Esophagus (tissue), 2 donors: ENCODE data around the gene QPCT. TPM values are rescaled to one million over a fixed set of nuclear protein-coding genes. Genes with fewer than 3 reads are reported as not detected.

ENCODE experiments used
- H3K27ac ChIP-seq, 2 donors: one replicate each; pipeline ENCODE4 v1.5.1; 2013; ENCODE audit warnings: low read depth in 2 of 2, mild to moderate bottlenecking in 2 of 2, inconsistent platforms in 1 of 2, low read length in 1 of 2, moderate library complexity in 1 of 2
- H3K27me3 ChIP-seq, 2 donors: one replicate each; pipeline ENCODE4 v1.6.1; 2013; ENCODE audit warnings: low read length in 2 of 2, control low read depth in 1 of 2, mild to moderate bottlenecking in 1 of 2; ENCODE audit not compliant: insufficient read depth in 2 of 2, control insufficient read depth in 1 of 2
- H3K36me3 ChIP-seq, 2 donors: one replicate each; pipeline ENCODE4 v1.6.1; 2013; ENCODE audit warnings: low read length in 1 of 2; ENCODE audit not compliant: control insufficient read depth in 2 of 2, insufficient read depth in 2 of 2
- H3K4me1 ChIP-seq, 2 donors: one replicate each; pipeline ENCODE4 v1.6.1; 2013; ENCODE audit warnings: low read length in 1 of 2; ENCODE audit not compliant: control insufficient read depth in 2 of 2, insufficient read depth in 2 of 2
- H3K4me3 ChIP-seq, 2 donors: one replicate each; pipeline ENCODE4 v1.5.1; 2013; ENCODE audit warnings: low read length in 2 of 2, mild to moderate bottlenecking in 2 of 2, low read depth in 1 of 2, moderate library complexity in 1 of 2
- H3K9me3 ChIP-seq, 2 donors: one replicate each; pipeline ENCODE4 v1.6.1; 2013; ENCODE audit warnings: mild to moderate bottlenecking in 2 of 2, low read depth in 1 of 2, low read length in 1 of 2, moderate library complexity in 1 of 2; ENCODE audit not compliant: control insufficient read depth in 2 of 2, insufficient read depth in 1 of 2
- WGBS, 2 donors: extraction: QIAGEN DNeasy Blood & Tissue Kit; methylation state at CpG; one replicate each; pipeline ENCODE4 v1.1.7; 2013; 5-methylcytosine and 5-hydroxymethylcytosine counted together
- polyA plus RNA-seq, 2 donors: library from polyadenylated mRNA; stranded (reverse); fragments of 200-250 nt; gene quantifications; one replicate each; pipeline ENCODE4 v1.2.3, GENCODE V29; 2013
- donor health status: healthy with polysubstance abuse.
- donor health status: Bipolar disorder and iron deficiency.

QPCT gene
- polyA plus RNA-seq, 2 donors = 1.2 to 1.8 TPM

- H3K27me3 ChIP-seq = no peaks in the 10 kb centered on the region
- no peaks in the 10 kb centered on the region for H3K9me3 ChIP-seq
- no peaks in the 10 kb centered on the region for H3K36me3 ChIP-seq
- H3K4me3 ChIP-seq = no peak overlapping the region
- H3K27ac ChIP-seq = no peak overlapping the region
- 44 to 57% methylated on average over 2 of the region's 2 CpGs for WGBS, 2 donors
- no peaks in the 10 kb centered on the region for H3K4me1 ChIP-seq
Measured at GRCh38 chr2:37307500-37307899, 36.9 kb upstream of the QPCT start.

DNA sequence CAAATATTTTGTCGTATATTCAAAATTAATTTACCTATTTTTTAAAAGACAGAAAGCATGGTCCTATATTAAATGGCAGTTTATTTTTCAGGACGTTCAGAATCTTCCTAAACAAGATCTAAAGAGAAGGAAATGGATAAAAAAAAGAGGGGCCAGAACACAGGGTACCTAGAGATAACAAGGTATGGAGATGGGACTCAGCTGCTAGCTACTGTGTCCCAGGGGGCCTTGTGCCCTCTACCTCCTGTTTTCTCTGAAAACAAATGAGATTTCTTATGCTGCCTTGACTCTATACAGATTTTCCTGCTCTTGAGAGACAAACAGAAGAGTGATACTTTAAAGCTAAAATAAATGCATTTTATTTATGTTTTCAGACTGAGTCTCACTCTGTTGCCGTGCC, 29.1 kb upstream of the QPCT start:
- no peaks in the 10 kb centered on the region for H3K4me1 ChIP-seq
- H3K27me3 ChIP-seq = no peaks in the 10 kb centered on the region
- WGBS, 2 donors = 90% methylated on average over 3 of the region's 3 CpGs
- no peak overlapping the region for H3K4me3 ChIP-seq
- no peaks in the 10 kb centered on the region for H3K36me3 ChIP-seq
- no peaks in the 10 kb centered on the region for H3K9me3 ChIP-seq
- H3K27ac ChIP-seq = no peak overlapping the region

- H3K9me3 ChIP-seq = no peaks in the 10 kb centered on the region
- no peaks in the 10 kb centered on the region for H3K4me1 ChIP-seq
- no peak overlapping the region for H3K4me3 ChIP-seq
- no peaks in the 10 kb centered on the region for H3K36me3 ChIP-seq
- H3K27me3 ChIP-seq = no peaks in the 10 kb centered on the region
- no peak overlapping the region for H3K27ac ChIP-seq
- WGBS, 2 donors = 95 to 96% methylated on average over 5 of the region's 5 CpGs
Measured at GRCh38 chr2:37316181-37316580, 28.2 kb upstream of the QPCT start.

DNA sequence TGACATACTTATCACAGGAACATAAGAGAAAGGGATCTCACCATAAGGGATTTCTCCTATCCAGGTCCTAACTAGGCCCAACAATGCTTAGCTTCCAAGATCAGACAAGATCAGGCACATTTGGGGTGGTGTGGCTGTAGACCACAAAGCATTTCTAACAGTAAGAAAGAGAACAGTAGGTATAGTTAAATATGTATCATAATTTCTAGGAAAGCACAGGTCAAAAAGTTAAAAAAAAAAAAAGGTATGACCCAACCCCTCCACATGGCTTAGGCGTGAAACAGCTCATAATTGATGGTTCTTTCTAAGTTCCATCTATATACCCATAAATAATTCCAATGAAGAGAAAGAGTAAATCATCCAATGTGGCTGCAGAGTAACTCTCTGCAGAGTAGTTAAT, 26.7 kb upstream of the QPCT start:
- no peaks in the 10 kb centered on the region for H3K36me3 ChIP-seq
- no peaks in the 10 kb centered on the region for H3K9me3 ChIP-seq
- WGBS, 2 donors = 91 to 100% methylated on average over 1 of the region's 1 CpG
- no peaks in the 10 kb centered on the region for H3K27me3 ChIP-seq
- H3K27ac ChIP-seq = no peak overlapping the region
- H3K4me3 ChIP-seq = no peak overlapping the region
- no peaks in the 10 kb centered on the region for H3K4me1 ChIP-seq

DNA sequence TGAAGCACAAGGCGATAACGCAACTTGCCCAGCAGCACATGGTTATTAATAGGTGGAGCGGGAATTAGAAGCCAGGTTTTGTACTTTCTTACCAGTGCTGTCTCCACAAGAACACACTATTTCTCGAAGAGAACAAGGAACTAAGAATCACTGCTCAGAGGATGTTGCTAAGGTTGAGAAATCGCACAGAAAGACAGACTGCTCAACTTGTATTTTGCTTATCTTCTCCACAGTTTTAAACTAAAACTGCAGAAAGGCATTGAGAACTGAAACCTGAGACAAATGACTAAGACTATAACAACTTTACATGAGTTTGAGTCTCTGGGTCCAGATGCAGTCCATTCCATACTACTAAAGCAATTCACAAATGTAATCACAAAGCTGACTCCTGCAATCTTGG, 26.0 kb upstream of the QPCT start:
- H3K27ac ChIP-seq = no peak overlapping the region
- no peaks in the 10 kb centered on the region for H3K4me1 ChIP-seq

GRCh38 chr2:37319754-37320609, 24.4 kb upstream of the QPCT start:
- no peaks in the 10 kb centered on the region for H3K36me3 ChIP-seq
- WGBS, 2 donors = 92 to 96% methylated on average over 12 of the region's 12 CpGs
- no peaks in the 10 kb centered on the region for H3K27me3 ChIP-seq
- H3K9me3 ChIP-seq = no peaks in the 10 kb centered on the region
- no peak overlapping the region for H3K27ac ChIP-seq
- no peaks in the 10 kb centered on the region for H3K4me1 ChIP-seq
- H3K4me3 ChIP-seq = no peak overlapping the region

More for the DNA sequence above, 26.0 kb upstream of the QPCT start:
- Histone ChIP-seq H3K27me3 (no peaks in the 10 kb centered on the region), H3K9me3 (no peaks in the 10 kb centered on the region), H3K36me3 (no peaks in the 10 kb centered on the region), H3K4me3 (no peak overlapping the region)
- WGBS, 2 donors = 76 to 79% methylated on average over 5 of the region's 5 CpGs

GRCh38 chr2:37321029-37321682, 23.3 kb upstream of the QPCT start:
- Histone ChIP-seq H3K4me1 (peaks cover 0 to 3% of the 10 kb centered on the region in 2 donors), H3K36me3 (no peaks in the 10 kb centered on the region), H3K27me3 (no peaks in the 10 kb centered on the region), H3K4me3 (no peak overlapping the region), H3K27ac (no peak overlapping the region), H3K9me3 (no peaks in the 10 kb centered on the region)
- 69 to 71% methylated on average over 4 of the region's 4 CpGs for WGBS, 2 donors

- Histone ChIP-seq H3K9me3 (no peaks in the 10 kb centered on the region), H3K27ac (no peak overlapping the region), H3K36me3 (no peaks in the 10 kb centered on the region), H3K4me1 (peaks cover 0 to 3% of the 10 kb centered on the region in 2 donors), H3K27me3 (no peaks in the 10 kb centered on the region), H3K4me3 (no peak overlapping the region)
Measured at GRCh38 chr2:37322368-37322767, 22.1 kb upstream of the QPCT start.

DNA sequence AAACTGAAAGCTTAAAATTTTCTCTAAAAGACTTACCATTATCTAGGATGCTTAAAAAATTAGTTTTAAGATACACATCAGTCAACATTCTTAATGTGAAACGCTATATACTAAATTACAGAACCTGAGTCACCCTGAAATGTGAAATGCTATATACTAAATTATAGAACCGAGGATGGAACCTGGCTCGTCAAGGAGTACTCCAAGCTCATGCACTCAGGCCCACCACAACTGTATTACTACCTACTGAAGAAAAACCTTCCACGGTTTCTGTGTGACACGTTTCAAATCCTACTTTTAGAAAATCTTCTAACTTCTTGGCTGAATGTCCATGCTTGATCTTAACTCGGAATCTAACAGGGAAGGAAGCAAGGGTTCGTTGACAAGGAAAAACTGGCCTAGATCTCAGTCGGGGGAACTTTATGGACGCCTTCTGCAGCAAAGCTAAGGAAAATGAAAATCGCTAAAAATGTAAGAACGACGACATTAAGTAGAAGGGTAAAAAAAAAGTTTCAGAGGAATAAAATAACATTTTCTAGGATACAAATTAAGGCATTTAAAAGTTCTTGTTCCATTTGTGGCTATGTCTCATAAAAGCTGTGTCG, 21.2 kb upstream of the QPCT start:
- peak overlapping the region; percentile 89 to 90 for H3K4me3 ChIP-seq
- no peaks in the 10 kb centered on the region for H3K36me3 ChIP-seq
- peak overlapping the region in 1 of 2 donors; percentile 89 for H3K27ac ChIP-seq
- no peaks in the 10 kb centered on the region for H3K9me3 ChIP-seq
- WGBS, 2 donors = 17 to 27% methylated on average over 13 of the region's 13 CpGs
- H3K4me1 ChIP-seq = peaks cover 0 to 3% of the 10 kb centered on the region in 2 donors
- no peaks in the 10 kb centered on the region for H3K27me3 ChIP-seq
